ENCODE results near the gene KL.
A peak's percentile ranks its signal among the peaks of the same experiment; 100 is the strongest.

KL gene

GRCh38 chr13:33087790-33088189 lies 71.6 kb downstream of the KL start:
- DNase-seq = no peak

- DNase-seq = no peak
These were observed 73.1 kb downstream of the KL start for GRCh38 chr13:33089311-33089710.

DNA sequence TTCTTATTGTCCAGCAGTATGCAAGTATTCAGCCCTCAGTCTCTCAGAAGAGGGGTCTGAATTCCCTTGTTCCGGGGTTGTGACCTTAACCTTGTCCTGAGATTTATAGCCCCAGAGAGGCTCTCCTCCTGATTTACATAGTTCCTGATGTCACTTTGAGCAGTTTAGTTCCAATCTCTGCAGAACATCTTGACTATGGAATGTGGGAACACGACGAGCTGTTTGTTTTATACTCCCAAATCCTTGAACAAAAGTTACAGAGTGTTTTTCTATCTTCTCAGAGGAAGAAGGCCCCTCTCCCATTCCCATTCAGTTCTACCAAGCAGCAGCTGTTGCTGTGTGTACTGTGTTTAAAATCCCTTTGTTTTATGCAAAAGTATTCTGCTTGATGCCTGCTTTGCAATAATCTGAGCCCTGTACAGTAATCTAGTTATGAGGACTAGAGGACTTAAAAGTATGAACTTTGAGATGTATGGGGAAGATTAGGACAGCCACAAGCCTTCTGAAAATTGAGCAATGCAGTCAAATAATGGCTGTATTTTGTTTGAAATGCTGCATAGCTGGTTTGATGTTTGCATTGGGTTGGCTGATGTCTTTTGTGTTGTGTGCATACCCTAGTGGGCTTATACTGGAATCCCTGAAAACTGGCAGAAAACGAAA lies 74.7 kb downstream of the KL start:
- no peak for DNase-seq

DNA sequence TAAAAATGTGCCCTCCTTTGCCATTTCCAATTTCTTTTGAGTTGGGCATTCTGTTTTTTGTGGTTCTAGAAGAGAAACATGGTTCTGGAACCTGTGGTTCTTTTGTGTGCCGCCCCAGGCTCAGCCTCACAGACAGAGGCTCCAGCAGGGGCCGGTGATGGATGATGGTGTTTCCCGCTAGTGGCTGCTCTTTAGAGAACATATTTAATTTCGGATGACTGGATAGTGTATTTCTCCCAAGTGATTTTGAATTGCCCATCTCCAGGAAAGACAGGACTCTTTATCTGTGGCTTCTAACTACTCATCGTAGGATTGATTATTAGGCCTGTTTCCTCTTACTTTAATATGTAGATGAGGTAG lies 75.2 kb downstream of the KL start:
- no peak for DNase-seq

GRCh38 chr13:33092073-33092987 lies 76.1 kb downstream of the KL start:
- DNase-seq = no peak

- no peak for DNase-seq
These were observed 80.8 kb downstream of the KL start for GRCh38 chr13:33096886-33097605.

DNA sequence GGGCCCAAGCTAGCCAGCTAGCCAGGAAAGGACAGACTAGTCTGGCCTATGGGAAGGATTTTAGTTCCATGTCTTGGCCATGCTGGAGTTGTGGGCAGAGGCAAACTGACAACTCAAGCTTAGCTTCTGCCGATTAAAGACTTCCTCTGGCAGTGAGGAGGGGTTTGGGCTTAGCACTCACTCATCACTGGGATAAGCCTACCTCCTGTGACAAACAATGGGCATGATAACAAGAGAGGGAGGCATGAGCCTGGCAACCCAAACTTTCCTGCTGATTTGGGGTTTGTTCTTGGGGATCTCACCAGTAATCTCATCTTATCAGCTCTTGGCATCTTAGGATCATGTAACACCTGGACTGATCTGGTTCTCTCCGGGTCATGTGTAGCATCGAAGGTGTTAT lies 83.6 kb downstream of the KL start:
- DNase-seq = no peak

DNA sequence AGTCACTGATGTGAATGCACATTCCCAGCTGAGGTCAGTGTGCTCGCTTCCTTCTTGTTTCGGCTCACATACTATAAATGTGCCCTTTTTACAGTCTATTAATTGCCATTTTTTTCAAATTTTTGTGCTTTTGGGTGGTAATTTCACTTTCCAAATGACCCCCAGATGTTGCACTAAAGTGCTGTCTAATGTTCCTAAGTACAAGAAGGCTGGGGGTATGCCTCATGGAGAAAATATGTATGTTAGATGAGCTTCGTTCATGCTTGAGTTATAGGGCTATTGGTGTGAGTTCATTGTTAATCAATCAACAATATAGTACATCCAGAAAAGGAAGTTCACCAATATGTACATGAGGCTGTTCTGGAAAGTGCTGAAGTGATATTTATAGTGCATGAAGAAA lies 84.7 kb downstream of the KL start:
- DNase-seq = no peak

- DNase-seq = no peak
These were observed 85.6 kb downstream of the KL start for GRCh38 chr13:33101835-33102234.

- DNase-seq = no peak
These were observed 87.2 kb downstream of the KL start for GRCh38 chr13:33103457-33103856.

GRCh38 chr13:33105387-33106005 lies 89.3 kb downstream of the KL start:
- DNase-seq = no peak

DNA sequence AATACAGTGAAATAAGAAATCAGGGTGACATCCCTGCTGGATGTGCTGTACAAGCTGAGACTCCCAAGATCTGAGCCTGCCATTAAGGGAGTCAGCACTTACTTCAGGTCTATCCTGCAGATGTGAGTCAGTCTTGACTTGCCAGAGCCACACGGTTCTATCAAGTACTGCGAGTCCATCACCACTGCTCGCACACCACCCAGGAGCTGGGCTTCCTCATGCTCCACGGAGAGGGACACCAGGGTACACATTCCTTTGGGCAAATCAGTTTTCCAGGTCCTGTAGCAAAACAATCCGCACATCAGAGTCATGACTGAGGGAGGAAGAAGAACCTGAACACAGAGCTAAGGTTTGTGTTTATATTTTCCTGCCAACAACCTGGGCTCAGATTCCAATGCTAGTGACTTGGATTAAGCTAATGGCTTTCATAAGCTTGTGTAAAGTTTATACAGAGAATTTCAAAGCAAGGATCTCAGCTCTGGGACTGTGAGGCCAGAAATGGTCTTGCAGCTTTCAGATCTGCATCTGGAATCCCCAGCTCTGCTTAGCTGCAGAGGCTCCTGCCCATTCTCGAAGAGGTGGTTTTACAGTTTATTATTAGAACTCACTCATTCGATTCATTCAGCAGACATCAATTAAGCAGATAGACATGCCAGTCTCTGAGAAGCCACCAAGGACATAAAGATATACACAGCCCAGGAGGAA lies 90.6 kb downstream of the KL start:
- no peak for DNase-seq

- DNase-seq = no peak
These were observed 91.1 kb downstream of the KL start for GRCh38 chr13:33107361-33107760.

DNA sequence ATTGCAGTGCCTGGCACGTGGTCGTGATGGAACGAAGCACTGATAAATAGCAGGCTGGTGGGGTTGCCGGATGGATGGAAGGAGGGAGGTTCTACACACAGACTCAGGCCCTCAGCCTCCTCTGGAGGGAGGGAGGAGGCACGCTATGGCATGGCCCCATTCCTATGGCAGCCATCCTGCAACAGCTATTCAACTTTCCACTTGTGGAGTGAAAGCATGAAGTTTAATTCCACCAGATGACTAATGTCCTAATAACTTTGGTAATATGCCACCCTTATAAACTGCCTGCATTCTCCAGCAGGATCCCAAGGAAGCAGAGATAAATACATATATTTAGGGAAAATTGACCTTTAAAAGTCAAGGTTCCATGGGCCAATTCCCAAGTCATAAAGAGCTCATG lies 92.4 kb downstream of the KL start:
- DNase-seq = no peak

- no peak for DNase-seq
These were observed 93.1 kb downstream of the KL start for GRCh38 chr13:33109271-33109697.

DNA sequence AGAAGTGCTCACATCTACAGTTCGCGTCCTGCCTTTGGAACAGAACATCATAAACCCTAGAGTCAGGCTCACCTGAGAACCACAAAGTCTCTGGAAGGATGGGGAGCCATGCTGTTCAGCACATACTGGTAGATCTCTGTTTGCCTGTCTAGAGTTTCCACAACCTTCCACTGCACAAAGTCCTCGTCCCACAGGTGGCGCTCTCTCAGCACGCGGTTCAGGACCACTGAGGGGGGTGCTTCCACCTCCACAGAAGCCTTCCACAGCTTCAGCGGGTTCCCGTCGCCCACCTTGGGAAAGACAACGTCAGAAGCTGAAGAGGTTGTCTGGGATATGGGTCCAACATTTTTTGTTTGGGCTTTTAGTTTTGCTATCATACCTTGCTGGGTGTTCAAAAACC lies 93.6 kb downstream of the KL start:
- no peak for DNase-seq

DNA sequence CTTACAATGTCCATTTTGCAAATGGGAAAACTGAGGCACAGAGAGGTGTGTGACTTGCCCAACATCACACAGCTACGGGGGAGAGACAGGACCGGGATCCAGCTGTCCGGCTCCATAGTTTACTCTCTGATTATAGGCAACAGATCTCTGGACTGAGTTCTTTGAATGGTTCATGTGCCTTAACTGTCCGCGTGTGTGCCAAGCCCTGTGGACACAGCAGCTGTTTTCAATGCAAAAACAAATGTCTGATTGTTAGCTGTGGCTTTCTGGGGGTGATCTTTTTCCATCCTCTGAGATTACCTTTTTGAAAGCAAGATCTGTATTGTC lies 94.1 kb downstream of the KL start:
- DNase-seq = no peak

GRCh38 chr13:33110713-33111413 lies 94.6 kb downstream of the KL start:
- DNase-seq = no peak

- DNase-seq = no peak
These were observed 95.3 kb downstream of the KL start for GRCh38 chr13:33111414-33112110.

- DNase-seq = peak; percentile 8
These were observed 96.5 kb downstream of the KL start for GRCh38 chr13:33112766-33113165.

DNA sequence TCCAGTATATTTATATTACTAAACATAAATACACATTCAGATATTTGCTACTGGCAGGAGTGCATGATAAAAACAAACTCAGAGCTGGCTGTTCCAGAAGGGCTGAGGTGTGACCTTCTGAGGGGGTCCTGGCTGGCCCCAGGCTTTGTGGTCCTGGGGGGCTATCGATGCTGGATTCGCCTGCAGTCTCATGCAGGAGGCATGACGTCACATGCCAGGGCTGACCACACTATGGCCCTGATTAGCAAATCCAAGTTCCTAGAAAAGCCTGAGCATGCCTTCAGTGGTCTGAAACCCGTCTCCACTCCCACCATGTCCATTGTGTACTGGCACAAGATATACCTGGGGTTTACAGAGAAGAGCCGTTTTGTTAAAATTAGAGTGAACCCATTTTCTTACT lies 97.9 kb downstream of the KL start:
- DNase-seq = no peak

DNA sequence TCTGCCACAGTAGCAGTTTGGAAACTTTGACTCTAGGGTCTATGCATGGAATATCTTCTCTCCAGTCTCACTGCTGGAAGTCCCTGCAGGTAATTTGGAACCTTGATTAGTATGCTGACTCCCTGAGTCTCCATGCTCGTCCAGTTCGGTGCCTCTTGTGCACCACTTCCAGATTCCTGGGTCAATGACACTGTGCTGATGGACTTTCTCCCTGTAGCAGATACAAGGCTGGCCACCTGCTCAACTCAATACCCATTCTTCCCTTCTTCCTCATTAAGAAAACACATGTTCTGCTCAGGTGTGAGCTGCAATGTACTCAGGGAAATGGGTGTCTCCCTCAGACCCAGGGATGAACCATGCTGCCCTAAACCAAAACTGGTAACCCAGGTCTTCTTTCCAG lies 99.1 kb downstream of the KL start:
- no peak for DNase-seq

Measured in DMS79 treated with DMSO at 0.1 percent for 48 hours (cell line).